BLaER1 treated with 17β-estradiol and CSF1 and Interleukin-3, amounts not matched to agents 10 nM and 100 nM (cell line): Measurements from ENCODE around the gene TFF2.

Experiments used
- H3K27ac ChIP-seq, 11 experiments: shearing (Covaris generic); formaldehyde crosslinking; 2 replicates each; pipeline ENCODE4 v1.8.1; 2022
- H3K27me3 ChIP-seq, 11 experiments: shearing (Covaris generic); formaldehyde crosslinking; 2 replicates each; pipeline ENCODE4 v1.8.1; 2022
- H3K36me3 ChIP-seq, 11 experiments: shearing (Covaris generic); formaldehyde crosslinking; 2 replicates each; pipeline ENCODE4 v1.8.1; 2022
- H3K4me1 ChIP-seq, 10 experiments: shearing (Covaris generic); formaldehyde crosslinking; 2 replicates each; pipeline ENCODE4 v1.8.1; 2022
- H3K4me2 ChIP-seq, 11 experiments: shearing (Covaris generic); formaldehyde crosslinking; 2 replicates each; pipeline ENCODE4 v1.8.1; 2022
- H3K4me3 ChIP-seq, 10 experiments: shearing (Covaris generic); formaldehyde crosslinking; 2 replicates each; pipeline ENCODE4 v1.8.1; 2022
- H3K9ac ChIP-seq, 11 experiments: shearing (Covaris generic); formaldehyde crosslinking; 2 replicates each; pipeline ENCODE4 v1.8.1; 2022
- H3K9me3 ChIP-seq, 11 experiments: shearing (Covaris generic); formaldehyde crosslinking; replicated peaks in 1 of 11; 2 replicates each; pipeline ENCODE4 v1.8.1; 2022
- H4K20me1 ChIP-seq, 11 experiments: shearing (Covaris generic); formaldehyde crosslinking; 2 replicates each; pipeline ENCODE4 v1.8.1; 2022
- Cebpa-rat ChIP-seq, 11 experiments: shearing (Covaris generic); IDR thresholded peaks; 2 replicates each; pipeline ENCODE4 v1.8.1; 2022

Gene TFF2

GRCh38 chr21:42393443-42393950 is 42.7 kb upstream of the TFF2 start:
- H3K4me1 ChIP-seq, result peaks cover 54 to 97% (median 78%) of the 10 kb centered on the region in 10 experiments
- no peaks in the 10 kb centered on the region for H3K9me3 ChIP-seq
- H3K4me3 ChIP-seq, result no peak overlapping the region
- H3K4me2 ChIP-seq, result peak overlapping the region; percentile 56 to 86 (median 69)
- peak overlapping the region in 2 of 11 experiments; percentile 19 to 24; a peak in 1 of 22 replicates for H3K27ac ChIP-seq
- H4K20me1 ChIP-seq, result no peaks in the 10 kb centered on the region
- no peak overlapping the region for H3K9ac ChIP-seq
- H3K27me3 ChIP-seq, result peaks cover 0 to 22% (median 0%) of the 10 kb centered on the region in 11 experiments; a peak in 4 of 22 replicates
- H3K36me3 ChIP-seq, result peaks cover 0 to 2% (median 0%) of the 10 kb centered on the region in 11 experiments; a peak in 1 of 22 replicates
- no peak for TF ChIP-seq Cebpa-rat (IDR thresholded peaks at IDR 0.05)

DNA sequence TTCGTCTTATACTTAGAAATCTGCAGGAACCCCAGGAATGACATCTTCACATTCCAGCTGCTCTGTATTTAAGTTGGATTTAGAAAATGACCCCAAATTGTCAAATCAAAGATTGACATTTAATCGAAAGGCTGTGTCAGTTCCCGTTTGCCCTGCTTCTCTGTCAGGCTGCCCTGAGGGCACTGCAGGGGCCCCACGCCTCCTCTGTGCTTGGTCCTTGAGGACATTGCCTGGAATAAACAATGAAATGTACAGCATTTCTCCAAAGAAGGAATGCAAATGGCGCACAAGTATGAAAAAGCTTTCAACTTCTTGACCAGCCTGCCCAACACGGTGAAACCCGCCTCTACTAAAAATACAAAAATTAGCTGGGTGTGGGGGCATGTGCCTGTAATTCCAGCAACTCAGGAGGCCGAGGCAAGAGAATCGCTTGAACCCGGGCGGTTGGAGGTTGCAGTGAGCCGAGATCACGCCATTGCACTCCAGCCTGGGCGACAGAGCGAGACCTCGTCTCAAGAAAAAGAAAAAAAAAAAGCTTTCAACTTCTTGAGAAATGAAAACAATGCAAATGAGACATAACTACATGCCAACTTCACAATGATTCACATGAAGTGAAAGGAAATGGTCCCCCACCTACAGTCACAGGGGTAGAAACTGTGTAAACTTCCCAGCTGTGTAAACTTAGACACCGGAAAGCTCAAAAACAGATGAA is 42.1 kb upstream of the TFF2 start:
- Histone ChIP-seq H3K9me3 (no peaks in the 10 kb centered on the region), H3K4me1 (peaks cover 52 to 97% (median 78%) of the 10 kb centered on the region in 10 experiments), H3K4me3 (no peak overlapping the region), H4K20me1 (no peaks in the 10 kb centered on the region), H3K9ac (no peak overlapping the region; a peak in 1 of 22 replicates), H3K27me3 (peaks cover 0 to 19% (median 0%) of the 10 kb centered on the region in 11 experiments; a peak in 4 of 22 replicates), H3K36me3 (peaks cover 0 to 8% (median 0%) of the 10 kb centered on the region in 11 experiments; a peak in 1 of 22 replicates), H3K4me2 (peak overlapping the region; percentile 56 to 86 (median 69)), H3K27ac (peak overlapping the region in 5 of 11 experiments; percentile 12 to 37 (median 24); a peak in 5 of 22 replicates)
- no peak for TF ChIP-seq Cebpa-rat (IDR thresholded peaks at IDR 0.05)

DNA sequence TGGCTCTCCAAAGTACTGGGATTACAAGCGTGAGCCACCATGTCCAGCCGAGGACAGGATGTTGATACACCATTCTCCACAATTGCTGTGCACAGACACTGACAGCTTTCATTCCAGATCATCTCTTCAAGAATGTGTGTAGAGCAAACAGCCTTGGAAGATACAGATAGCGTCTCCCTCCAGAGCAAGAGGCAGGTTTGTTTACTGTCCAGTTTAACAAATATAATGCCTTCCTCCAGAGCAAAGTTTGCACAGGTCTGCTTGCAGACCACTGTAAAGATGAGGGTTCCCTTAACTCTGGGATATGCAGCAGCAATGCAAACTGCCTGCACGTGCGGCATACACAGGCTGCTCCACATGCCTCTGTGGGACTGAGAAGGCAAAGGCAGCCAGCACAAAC is 40.5 kb upstream of the TFF2 start:
- Histone ChIP-seq H3K27me3 (peaks cover 0 to 4% (median 0%) of the 10 kb centered on the region in 11 experiments; a peak in 2 of 22 replicates), H3K4me3 (no peak overlapping the region), H4K20me1 (no peaks in the 10 kb centered on the region), H3K4me1 (peaks cover 57 to 96% (median 76%) of the 10 kb centered on the region in 10 experiments), H3K4me2 (peak overlapping the region in 4 of 11 experiments; percentile 59 to 86 (median 78); a peak in 7 of 22 replicates), H3K27ac (no peak overlapping the region), H3K36me3 (peaks cover 0 to 8% (median 0%) of the 10 kb centered on the region in 11 experiments; a peak in 1 of 22 replicates), H3K9me3 (no peaks in the 10 kb centered on the region), H3K9ac (no peak overlapping the region)
- TF ChIP-seq Cebpa-rat (IDR thresholded peaks at IDR 0.05), result no peak

DNA sequence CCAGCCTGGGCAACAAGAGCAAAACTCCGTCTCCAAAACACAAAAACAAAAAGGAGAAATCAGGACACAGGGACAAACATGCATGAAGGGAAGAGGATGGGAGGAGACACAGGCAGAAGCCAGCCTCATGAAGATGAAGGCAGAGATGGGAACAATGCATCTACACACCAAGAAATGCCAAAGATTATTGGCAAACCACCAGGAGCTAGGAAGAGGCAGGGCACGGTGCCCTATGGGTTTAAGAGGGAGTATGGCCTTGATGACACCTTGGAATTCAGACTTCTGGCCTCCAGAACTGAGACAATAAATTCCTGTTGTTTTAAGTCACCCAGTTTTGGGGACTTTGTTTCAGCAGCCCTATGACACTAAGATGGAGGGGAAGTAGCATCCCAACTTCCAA is 39.9 kb upstream of the TFF2 start:
- H3K36me3 ChIP-seq, result peaks cover 0 to 8% (median 0%) of the 10 kb centered on the region in 11 experiments; a peak in 1 of 22 replicates
- no peaks in the 10 kb centered on the region; a peak in 1 of 22 replicates for H3K27me3 ChIP-seq
- no peaks in the 10 kb centered on the region for H3K9me3 ChIP-seq
- H4K20me1 ChIP-seq, result no peaks in the 10 kb centered on the region
- peaks cover 57 to 96% (median 76%) of the 10 kb centered on the region in 10 experiments for H3K4me1 ChIP-seq
- H3K4me3 ChIP-seq, result no peak overlapping the region
- TF ChIP-seq Cebpa-rat (IDR thresholded peaks at IDR 0.05), result no peak
- H3K27ac ChIP-seq, result no peak overlapping the region
- peak overlapping the region in 7 of 11 experiments; percentile 59 to 81 (median 68); a peak in 9 of 22 replicates for H3K4me2 ChIP-seq
- no peak overlapping the region for H3K9ac ChIP-seq

- H3K9ac ChIP-seq, result no peak overlapping the region
- no peaks in the 10 kb centered on the region; a peak in 1 of 22 replicates for H3K27me3 ChIP-seq
- H3K4me3 ChIP-seq, result no peak overlapping the region
- H3K27ac ChIP-seq, result no peak overlapping the region
- peaks cover 0 to 8% (median 0%) of the 10 kb centered on the region in 11 experiments; a peak in 1 of 22 replicates for H3K36me3 ChIP-seq
- no peaks in the 10 kb centered on the region for H3K9me3 ChIP-seq
- H3K4me1 ChIP-seq, result peaks cover 58 to 96% (median 76%) of the 10 kb centered on the region in 10 experiments
- no peaks in the 10 kb centered on the region for H4K20me1 ChIP-seq
- H3K4me2 ChIP-seq, result peak overlapping the region; percentile 59 to 81 (median 67)
- no peak for TF ChIP-seq Cebpa-rat (IDR thresholded peaks at IDR 0.05)
Measured at GRCh38 chr21:42390193-42390592, 39.4 kb upstream of the TFF2 start.

DNA sequence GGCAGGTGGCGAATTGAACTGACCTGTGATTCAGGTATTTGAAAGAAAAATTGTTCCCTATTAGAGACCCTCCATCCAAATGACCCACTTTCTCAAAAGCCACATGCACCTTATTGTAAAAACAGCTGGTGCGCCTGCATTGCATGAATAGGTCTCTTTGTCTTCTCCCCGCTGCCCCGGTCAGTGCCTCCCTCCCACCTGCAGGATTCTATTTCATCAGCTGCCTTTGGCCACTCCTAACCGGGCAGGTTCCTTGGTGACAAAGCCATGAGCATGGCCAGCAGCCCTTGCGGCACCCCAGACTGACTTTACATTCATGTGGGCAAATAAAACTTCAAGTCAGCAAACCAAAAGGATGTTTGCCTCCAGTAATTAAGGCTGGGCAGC is 38.6 kb upstream of the TFF2 start:
- peaks cover 64 to 96% (median 75%) of the 10 kb centered on the region in 10 experiments for H3K4me1 ChIP-seq
- peak overlapping the region; percentile 59 to 81 (median 67) for H3K4me2 ChIP-seq
- H3K36me3 ChIP-seq, result peaks cover 0 to 8% (median 0%) of the 10 kb centered on the region in 11 experiments; a peak in 1 of 22 replicates
- no peak for TF ChIP-seq Cebpa-rat (IDR thresholded peaks at IDR 0.05)
- no peaks in the 10 kb centered on the region for H3K9me3 ChIP-seq
- no peak overlapping the region for H3K9ac ChIP-seq
- H3K4me3 ChIP-seq, result no peak overlapping the region
- H3K27ac ChIP-seq, result no peak overlapping the region
- no peaks in the 10 kb centered on the region; a peak in 1 of 22 replicates for H3K27me3 ChIP-seq
- no peaks in the 10 kb centered on the region for H4K20me1 ChIP-seq

GRCh38 chr21:42388740-42389448 is 38.1 kb upstream of the TFF2 start:
- no peak for TF ChIP-seq Cebpa-rat (IDR thresholded peaks at IDR 0.05)
- Histone ChIP-seq H3K9me3 (no peaks in the 10 kb centered on the region), H3K4me3 (no peak overlapping the region), H4K20me1 (no peaks in the 10 kb centered on the region), H3K27ac (no peak overlapping the region), H3K4me1 (peaks cover 68 to 98% (median 80%) of the 10 kb centered on the region in 10 experiments), H3K27me3 (no peaks in the 10 kb centered on the region; a peak in 1 of 22 replicates), H3K9ac (no peak overlapping the region), H3K36me3 (peaks cover 0 to 8% (median 0%) of the 10 kb centered on the region in 11 experiments; a peak in 1 of 22 replicates), H3K4me2 (peak overlapping the region; percentile 59 to 81 (median 67))

DNA sequence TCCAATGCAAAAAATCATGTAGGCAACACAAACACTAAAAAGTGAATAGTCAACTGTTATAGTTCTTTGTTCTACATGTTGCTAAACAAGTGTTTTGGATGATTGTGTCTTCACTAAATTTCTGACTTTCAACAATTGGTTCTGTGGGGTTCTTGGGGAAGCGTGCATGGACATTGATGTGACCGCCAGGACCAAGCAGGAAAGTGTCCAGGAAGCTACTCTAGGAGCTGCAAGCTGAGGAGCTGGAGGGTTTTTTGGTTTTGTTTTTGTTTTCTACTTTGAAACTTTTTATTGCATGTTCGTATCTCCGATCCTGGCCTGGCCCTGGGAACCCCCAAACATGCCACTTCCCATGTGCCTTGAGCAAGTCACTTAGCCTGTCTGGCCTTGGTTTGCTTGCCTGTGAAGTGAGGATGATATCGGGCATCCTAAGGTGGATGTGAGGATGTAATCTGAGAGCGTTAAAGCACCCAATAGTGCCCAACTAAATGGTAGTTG is 37.1 kb upstream of the TFF2 start:
- Histone ChIP-seq H3K9ac (no peak overlapping the region; a peak in 1 of 22 replicates), H3K4me1 (peaks cover 71 to 100% (median 83%) of the 10 kb centered on the region in 10 experiments), H3K9me3 (peaks cover 0 to 6% (median 5%) of the 10 kb centered on the region in 11 experiments; a peak in 13 of 22 replicates), H3K4me2 (peak overlapping the region; percentile 59 to 81 (median 69)), H3K4me3 (no peak overlapping the region), H4K20me1 (no peaks in the 10 kb centered on the region), H3K27ac (no peak overlapping the region), H3K36me3 (peaks cover 0 to 8% (median 0%) of the 10 kb centered on the region in 11 experiments; a peak in 1 of 22 replicates), H3K27me3 (no peaks in the 10 kb centered on the region)
- TF ChIP-seq Cebpa-rat (IDR thresholded peaks at IDR 0.05), result no peak
